GM12878 (cell line): ENCODE measurements around the gene ITPR2. TPM values are rescaled to one million over a fixed set of nuclear protein-coding genes. Genes with fewer than 3 reads are reported as not detected.

Experiments
- ATAC-seq: fragments of 200-7000 bp; cut with Tn5 transposase; 3 replicates; pipeline ENCODE4 v1.9.1; 2020; ENCODE audit warnings: mild to moderate bottlenecking, moderate library complexity
- BruUV-seq: library from RNA; stranded (reverse); fragments of 400-500 nt; replicated peaks from 2 replicates; lab custom pipeline; 2021; lab: Mats Ljungman, UMichigan
- CTCF ChIA-PET: fragments of 300-600 bp; sonication (Branson Sonifier 250); formaldehyde crosslinking; extraction: SDS; loops from one replicate; lab custom pipeline; 2021; ENCODE audit warnings: inconsistent platforms; lab: Yijun Ruan, JAX
- POLR2A ChIA-PET: fragments of 350-600 bp; formaldehyde crosslinking; extraction: SDS; loops from one replicate; lab custom pipeline; 2021; ENCODE audit warnings: inconsistent platforms; lab: Charles Lee
- RAD21 ChIA-PET: fragments of 300-600 bp; sonication (Branson Sonifier 250); formaldehyde crosslinking; loops from one replicate; lab custom pipeline; 2023; ENCODE audit warnings: antibody characterized with exemption; ENCODE audit not compliant: unreplicated experiment; lab: Charles Lee
- SMC1A ChIA-PET: fragments of 300-600 bp; sonication (Branson Sonifier 250); formaldehyde crosslinking; loops from one replicate; lab custom pipeline; 2023; ENCODE audit not compliant: unreplicated experiment, uncharacterized antibody; lab: Charles Lee
- DNase-seq: peaks from one replicate; pipeline ENCODE4 v3.0.0-alpha.2; 2011; ENCODE audit warnings: low read depth, low spot score
- FAIRE-seq: peaks from 3 replicates; lab custom pipeline; 2011; peaks lifted over from hg19 to GRCh38; lab: Jason Lieb, UNC
- H2AFZ ChIP-seq: 2 replicates; pipeline ENCODE4 v1.6.0; 2011; ENCODE audit warnings: low read depth, low read length, control low read depth; ENCODE audit not compliant: control insufficient read depth
- H3K27ac ChIP-seq: 2 replicates; pipeline ENCODE4 v1.5.1; 2011; ENCODE audit warnings: control low read depth; ENCODE audit not compliant: control insufficient read depth, insufficient read depth
- H3K27me3 ChIP-seq, 2 experiments: replicated peaks in 1 of 2; 2 replicates each; pipeline versions ENCODE4 v1.6.0 to v1.6.1; 2011; ENCODE audit warnings: low read length in 1 of 2; ENCODE audit not compliant: control insufficient read depth in 2 of 2, insufficient read depth in 2 of 2
- H3K36me3 ChIP-seq, 2 experiments: 2 replicates each; pipeline ENCODE4 v1.5.1; 2011; ENCODE audit warnings: low read length in 1 of 2; ENCODE audit not compliant: control insufficient read depth in 2 of 2, insufficient read depth in 2 of 2
- H3K4me1 ChIP-seq: 2 replicates; pipeline ENCODE4 v1.6.1; 2011; ENCODE audit warnings: mild to moderate bottlenecking, low read length, moderate library complexity, mixed read lengths; ENCODE audit not compliant: control insufficient read depth, insufficient read depth
- H3K4me2 ChIP-seq: 2 replicates; pipeline ENCODE4 v1.6.0; 2011; ENCODE audit warnings: control low read depth; ENCODE audit not compliant: control insufficient read depth, insufficient read depth
- H3K4me3 ChIP-seq: fragments of 200-600 bp; sonication (generic); 2 replicates; pipeline ENCODE4 v1.5.1; 2016
- H3K79me2 ChIP-seq: 2 replicates; pipeline ENCODE4 v1.6.0; 2011; ENCODE audit warnings: low read length; ENCODE audit not compliant: control insufficient read depth, insufficient read depth
- H3K9ac ChIP-seq: 2 replicates; pipeline ENCODE4 v1.8.0; 2011; ENCODE audit warnings: low read length, control low read depth, mixed read lengths; ENCODE audit not compliant: control insufficient read depth, insufficient read depth
- H3K9me3 ChIP-seq: replicated peaks from 3 replicates; pipeline ENCODE4 v1.5.1; 2011; ENCODE audit warnings: mild to moderate bottlenecking, low read length; ENCODE audit not compliant: control insufficient read depth, insufficient read depth
- H4K20me1 ChIP-seq: 2 replicates; pipeline ENCODE4 v1.6.0; 2011; ENCODE audit not compliant: control insufficient read depth, insufficient read depth
- ATF2 ChIP-seq: IDR thresholded peaks from 2 replicates; pipeline ENCODE4 v1.6.1; 2012; ENCODE audit warnings: low read length, inconsistent platforms
- CREM ChIP-seq: IDR thresholded peaks from 2 replicates; pipeline ENCODE4 v1.6.1; 2014; ENCODE audit warnings: antibody characterized with exemption, low read depth
- E4F1 ChIP-seq: fragments of 450-650 bp; IDR thresholded peaks from 2 replicates; pipeline ENCODE4 v1.6.1; 2018; ENCODE audit warnings: borderline replicate concordance, mild to moderate bottlenecking; ENCODE audit not compliant: partially characterized antibody
- ELK1 ChIP-seq: IDR thresholded peaks from 2 replicates; pipeline ENCODE4 v1.6.1; 2012; ENCODE audit warnings: low read depth, low read length, improper control_type of control experiment
- FOXM1 ChIP-seq: IDR thresholded peaks from 2 replicates; pipeline ENCODE4 v1.6.1; 2012; ENCODE audit warnings: low read depth, mild to moderate bottlenecking, inconsistent platforms, low read length, moderate library complexity
- HCFC1 ChIP-seq: fragments of 150-350 bp; IDR thresholded peaks from 2 replicates; pipeline ENCODE4 v1.6.1; 2014; ENCODE audit warnings: low read length
- KDM1A ChIP-seq: fragments of 200-600 bp; sonication (generic); IDR thresholded peaks from 2 replicates; pipeline ENCODE4 v1.6.1; 2016; ENCODE audit warnings: borderline replicate concordance
- RBBP5 ChIP-seq: fragments of 200-600 bp; sonication (generic); conservative IDR thresholded peaks from 2 replicates; pipeline ENCODE4 v1.6.1; 2016
- RELA ChIP-seq: fragments of 450-650 bp; IDR thresholded peaks from 2 replicates; pipeline ENCODE4 v1.8.0; 2014; ENCODE audit warnings: borderline replicate concordance; ENCODE audit not compliant: partially characterized antibody
- SP1 ChIP-seq: IDR thresholded peaks from one replicate; pipeline ENCODE4 v1.6.1; 2011; ENCODE audit warnings: low read depth, low read length
- SPI1 ChIP-seq: IDR thresholded peaks from 2 replicates; pipeline ENCODE4 v1.6.1; 2011; ENCODE audit warnings: low read depth, mild to moderate bottlenecking, low read length, moderate library complexity, borderline replicate concordance; ENCODE audit not compliant: insufficient read depth
- YBX1 ChIP-seq: fragments of 450-650 bp; IDR thresholded peaks from 2 replicates; pipeline ENCODE4 v1.6.1; 2016; ENCODE audit warnings: antibody characterized with exemption
- WGBS: methylation state at CpG from one replicate; pipeline ENCODE4 v1.1.6; 2016; ENCODE audit warnings: low lambda C conversion rate; ENCODE audit not compliant: insufficient replicate concordance, insufficient coverage; ENCODE audit errors: missing lambda C conversion rate; 5-methylcytosine and 5-hydroxymethylcytosine counted together
- in situ Hi-C: fragments of 300-500 bp; cut with MboI; formaldehyde crosslinking; loops from 9 replicates; pipeline ENCODE4 v1.14.3; 2018; ENCODE audit warnings: mixed read lengths
- intact Hi-C: fragments of 100-400 bp; cut with micrococcal nuclease; formaldehyde crosslinking; loops from one replicate; pipeline ENCODE4 v1.14.2; 2022; ENCODE audit not compliant: unreplicated experiment
- polyA plus RNA-seq, 11 experiments: library from polyadenylated mRNA; depleted of rRNA in 4 of 11; unstranded in 6 of 11; stranded (reverse) in 5 of 11; fragments of >200 nt; fragmentation: Nextera tagmentation in 4 of 11; fragmentation: Illumina TruSeq in 1 of 11; extraction: Ambion mirVana in 4 of 11; extraction: Trizol in 1 of 11; gene quantifications; 1 replicate in 1 of 11; 2 replicates in 10 of 11; pipeline versions ENCODE4 v1.2.1 to v1.2.3, GENCODE V29; 2011 to 2016; ENCODE audit warnings: inconsistent platforms in 2 of 11, missing spikeins in 2 of 11, low read depth in 1 of 11
- total RNA-seq, 4 experiments: library from RNA; depleted of rRNA in 3 of 4; stranded (reverse); fragments of >200 nt in 3 of 4; fragmentation: Illumina TruSeq in 1 of 4; extraction: Trizol in 1 of 4; gene quantifications; 2 replicates each; pipeline versions ENCODE4 v1.2.1 to v1.2.3, GENCODE V29; 2013 to 2021
- TF ChIP-seq, protein P1 (sequence below): fragments of 150-350 bp; IDR thresholded peaks from 2 replicates; pipeline ENCODE4 v1.6.1; 2014; ENCODE audit warnings: mild to moderate bottlenecking, low read depth, low read length
- TF ChIP-seq, protein P2 (sequence below): fragments of 450-650 bp; conservative IDR thresholded peaks from 2 replicates; pipeline ENCODE4 v1.6.1; 2017; ENCODE audit warnings: mild to moderate bottlenecking, moderate library complexity
- TF ChIP-seq, protein P3 (sequence below): IDR thresholded peaks from 2 replicates; pipeline ENCODE4 v1.6.1; 2012; ENCODE audit warnings: low read depth, low read length, improper control_type of control experiment

Gene ITPR2
- total and polyA plus RNA-seq, 10 of the 15 experiments (the other 5 are each of a cell fraction or from before 2014, with no cell fraction given): 7.5 to 76.2 (median 47.1) TPM

DNA sequence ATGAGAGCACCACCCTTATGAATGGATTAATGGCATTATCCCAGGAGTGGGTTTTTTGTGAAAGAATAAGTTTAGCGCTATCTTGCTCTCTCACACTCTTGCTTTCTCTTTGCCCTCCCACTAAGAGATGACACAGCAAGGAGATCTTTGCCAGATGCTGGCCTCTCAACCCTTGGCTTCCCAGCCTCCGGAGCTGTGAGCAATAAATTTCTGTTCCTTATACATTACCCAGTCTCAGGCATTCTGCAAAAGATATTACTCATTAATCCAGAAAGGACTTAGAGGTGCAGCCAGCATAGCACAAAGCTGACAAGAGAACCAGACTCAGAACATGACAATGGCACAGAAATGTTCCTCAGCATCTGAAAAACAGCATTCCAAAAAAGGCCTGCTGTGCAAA is 190.6 kb downstream of the ITPR2 start:
- no peak for FAIRE-seq
- intact Hi-C loops (no loop called here), in situ Hi-C loops (loop anchor here (25.0 kb wide), 1 partner anchor 530 kb away; no protein-coding TSS in a partner anchor)
- ChIA-PET RAD21 (no interaction called here), POLR2A (interaction anchor here (0.6 kb wide), 1 partner anchor 504 kb away, joined by 6 read pairs; no protein-coding TSS in a partner anchor), CTCF (interaction anchor here (0.7 to 2.2 kb wide), 4 partner anchors 8 to 210 kb away, joined by 3 to 19 read pairs (median 4); no protein-coding TSS in a partner anchor), SMC1A (interaction anchor here (1.2 to 2.7 kb wide), 4 partner anchors 10 to 521 kb away, joined by 4 to 7 read pairs (median 4); no protein-coding TSS in a partner anchor)
- 95% methylated on average over 2 of the region's 2 CpGs for WGBS
- ATAC-seq: no peak
- no peaks in the 10 kb centered on the region for H3K27me3 ChIP-seq
- no peaks in the 10 kb centered on the region for H4K20me1 ChIP-seq
- BruUV-seq: no TSS peak
- peaks cover 0 to 4% of the 10 kb centered on the region in 2 experiments; a peak in 2 of 4 replicates for H3K36me3 ChIP-seq
- DNase-seq: no peak
- H3K9me3 ChIP-seq: no peaks in the 10 kb centered on the region
- H3K79me2 ChIP-seq: no peaks in the 10 kb centered on the region
- H3K4me2 ChIP-seq: no peak overlapping the region
- H3K27ac ChIP-seq: no peak overlapping the region
- H3K9ac ChIP-seq: no peak overlapping the region
- no peaks in the 10 kb centered on the region for H3K4me1 ChIP-seq
- no peak overlapping the region for H2AFZ ChIP-seq
- H3K4me3 ChIP-seq: no peak overlapping the region
- TF ChIP-seq HCFC1 (no peak), SP1 (no peak), FOXM1 (no peak), ATF2 (no peak), CREM (no peak), SPI1 (no peak), E4F1 (no peak), YBX1 (no peak), ELK1 (no peak), KDM1A (no peak), RBBP5 (no peak), RELA (no peak)
- TF ChIP-seq, protein P1, sequence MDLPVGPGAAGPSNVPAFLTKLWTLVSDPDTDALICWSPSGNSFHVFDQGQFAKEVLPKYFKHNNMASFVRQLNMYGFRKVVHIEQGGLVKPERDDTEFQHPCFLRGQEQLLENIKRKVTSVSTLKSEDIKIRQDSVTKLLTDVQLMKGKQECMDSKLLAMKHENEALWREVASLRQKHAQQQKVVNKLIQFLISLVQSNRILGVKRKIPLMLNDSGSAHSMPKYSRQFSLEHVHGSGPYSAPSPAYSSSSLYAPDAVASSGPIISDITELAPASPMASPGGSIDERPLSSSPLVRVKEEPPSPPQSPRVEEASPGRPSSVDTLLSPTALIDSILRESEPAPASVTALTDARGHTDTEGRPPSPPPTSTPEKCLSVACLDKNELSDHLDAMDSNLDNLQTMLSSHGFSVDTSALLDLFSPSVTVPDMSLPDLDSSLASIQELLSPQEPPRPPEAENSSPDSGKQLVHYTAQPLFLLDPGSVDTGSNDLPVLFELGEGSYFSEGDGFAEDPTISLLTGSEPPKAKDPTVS: no peak
- TF ChIP-seq, protein P2, sequence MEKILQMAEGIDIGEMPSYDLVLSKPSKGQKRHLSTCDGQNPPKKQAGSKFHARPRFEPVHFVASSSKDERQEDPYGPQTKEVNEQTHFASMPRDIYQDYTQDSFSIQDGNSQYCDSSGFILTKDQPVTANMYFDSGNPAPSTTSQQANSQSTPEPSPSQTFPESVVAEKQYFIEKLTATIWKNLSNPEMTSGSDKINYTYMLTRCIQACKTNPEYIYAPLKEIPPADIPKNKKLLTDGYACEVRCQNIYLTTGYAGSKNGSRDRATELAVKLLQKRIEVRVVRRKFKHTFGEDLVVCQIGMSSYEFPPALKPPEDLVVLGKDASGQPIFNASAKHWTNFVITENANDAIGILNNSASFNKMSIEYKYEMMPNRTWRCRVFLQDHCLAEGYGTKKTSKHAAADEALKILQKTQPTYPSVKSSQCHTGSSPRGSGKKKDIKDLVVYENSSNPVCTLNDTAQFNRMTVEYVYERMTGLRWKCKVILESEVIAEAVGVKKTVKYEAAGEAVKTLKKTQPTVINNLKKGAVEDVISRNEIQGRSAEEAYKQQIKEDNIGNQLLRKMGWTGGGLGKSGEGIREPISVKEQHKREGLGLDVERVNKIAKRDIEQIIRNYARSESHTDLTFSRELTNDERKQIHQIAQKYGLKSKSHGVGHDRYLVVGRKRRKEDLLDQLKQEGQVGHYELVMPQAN: no peak
- TF ChIP-seq, protein P3, sequence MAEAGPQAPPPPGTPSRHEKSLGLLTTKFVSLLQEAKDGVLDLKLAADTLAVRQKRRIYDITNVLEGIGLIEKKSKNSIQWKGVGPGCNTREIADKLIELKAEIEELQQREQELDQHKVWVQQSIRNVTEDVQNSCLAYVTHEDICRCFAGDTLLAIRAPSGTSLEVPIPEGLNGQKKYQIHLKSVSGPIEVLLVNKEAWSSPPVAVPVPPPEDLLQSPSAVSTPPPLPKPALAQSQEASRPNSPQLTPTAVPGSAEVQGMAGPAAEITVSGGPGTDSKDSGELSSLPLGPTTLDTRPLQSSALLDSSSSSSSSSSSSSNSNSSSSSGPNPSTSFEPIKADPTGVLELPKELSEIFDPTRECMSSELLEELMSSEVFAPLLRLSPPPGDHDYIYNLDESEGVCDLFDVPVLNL: no peak
